GM21390 (cell line): ENCODE data around the gene ERG.

Experiments used
- ATAC-seq: cut with Tn5 transposase; IDR thresholded peaks from one replicate; pipeline ENCODE4 v1.9.1; 2021; ENCODE audit not compliant: unreplicated experiment

Gene ERG

GRCh38 chr21:38475519-38475918, 22.8 kb downstream of the ERG start:
- ATAC-seq, result no peak

- ATAC-seq, result no peak
Measured at GRCh38 chr21:38474796-38475195, 23.5 kb downstream of the ERG start.

- ATAC-seq, result no peak
Measured at GRCh38 chr21:38474124-38474523, 24.2 kb downstream of the ERG start.

GRCh38 chr21:38472412-38473108, 25.7 kb downstream of the ERG start:
- no peak for ATAC-seq

GRCh38 chr21:38471766-38472165, 26.5 kb downstream of the ERG start:
- no peak for ATAC-seq

- no peak for ATAC-seq
Measured at GRCh38 chr21:38470755-38471154, 27.5 kb downstream of the ERG start.

GRCh38 chr21:38469642-38470041, 28.6 kb downstream of the ERG start:
- no peak for ATAC-seq

GRCh38 chr21:38468989-38469388, 29.3 kb downstream of the ERG start:
- ATAC-seq, result no peak

- no peak for ATAC-seq
Measured at GRCh38 chr21:38467911-38468310, 30.4 kb downstream of the ERG start.

- no peak for ATAC-seq
Measured at GRCh38 chr21:38467374-38467773, 30.9 kb downstream of the ERG start.

- ATAC-seq, result no peak
Measured at GRCh38 chr21:38460171-38460742, 38.0 kb downstream of the ERG start.

GRCh38 chr21:38459490-38459889, 38.8 kb downstream of the ERG start:
- no peak for ATAC-seq

- no peak for ATAC-seq
Measured at GRCh38 chr21:38455403-38455802, 42.9 kb downstream of the ERG start.

- no peak for ATAC-seq
Measured at GRCh38 chr21:38454702-38455101, 43.6 kb downstream of the ERG start.

- ATAC-seq, result no peak
Measured at GRCh38 chr21:38454161-38454560, 44.1 kb downstream of the ERG start.

- no peak for ATAC-seq
Measured at GRCh38 chr21:38448671-38449385, 49.4 kb downstream of the ERG start.

GRCh38 chr21:38447611-38448010, 50.7 kb downstream of the ERG start:
- no peak for ATAC-seq

GRCh38 chr21:38444691-38445090, 53.6 kb downstream of the ERG start:
- ATAC-seq, result no peak

GRCh38 chr21:38443110-38443509, 55.2 kb downstream of the ERG start:
- ATAC-seq, result no peak

GRCh38 chr21:38441153-38441552, 57.1 kb downstream of the ERG start:
- ATAC-seq, result no peak

- no peak for ATAC-seq
Measured at GRCh38 chr21:38440746-38441145, 57.5 kb downstream of the ERG start.

- ATAC-seq, result no peak
Measured at GRCh38 chr21:38439957-38440356, 58.3 kb downstream of the ERG start.
